ENCODE results near the gene CFAP43.

The CFAP43 gene

GRCh38 chr10:104231784-104232612 is at the start of gene CFAP43:
CFAP43 (minus strand) TSS chr10:104232364; CDS start chr10:104232246, 118 bp downstream.
- peaks cover 9% of the 10 kb centered on the region for H3K4me1 Mint-ChIP-seq
- H3K36me3 Mint-ChIP-seq: peaks cover 4% of the 10 kb centered on the region
- H3K27ac Mint-ChIP-seq: peak within 1 kb of the TSS; percentile 98
- DNase-seq (ENCODE audit: low spot score in 2 of 2) (peak; percentile 99), ATAC-seq (ENCODE audit: low read depth) (peak; percentile 99)
- peak within 1 kb of the TSS; percentile 96 for H3K4me3 Mint-ChIP-seq
- peaks cover 19% of the 10 kb centered on the region for H3K27me3 Mint-ChIP-seq
- peaks cover 7% of the 10 kb centered on the region for H3K9me3 Mint-ChIP-seq

- no peak for DNase-seq (ENCODE audit: low spot score in 2 of 2)
- H3K36me3 Mint-ChIP-seq: no peaks in the 10 kb centered on the region
- peaks cover 6% of the 10 kb centered on the region for H3K27me3 Mint-ChIP-seq
- H3K4me1 Mint-ChIP-seq: no peaks in the 10 kb centered on the region
- no peak overlapping the region for H3K4me3 Mint-ChIP-seq
- no peak for ATAC-seq (ENCODE audit: low read depth)
- H3K9me3 Mint-ChIP-seq: no peaks in the 10 kb centered on the region
- no peak overlapping the region for H3K27ac Mint-ChIP-seq
Observed at GRCh38 chr10:104281694-104282093, 49.5 kb upstream of the CFAP43 start.

DNA sequence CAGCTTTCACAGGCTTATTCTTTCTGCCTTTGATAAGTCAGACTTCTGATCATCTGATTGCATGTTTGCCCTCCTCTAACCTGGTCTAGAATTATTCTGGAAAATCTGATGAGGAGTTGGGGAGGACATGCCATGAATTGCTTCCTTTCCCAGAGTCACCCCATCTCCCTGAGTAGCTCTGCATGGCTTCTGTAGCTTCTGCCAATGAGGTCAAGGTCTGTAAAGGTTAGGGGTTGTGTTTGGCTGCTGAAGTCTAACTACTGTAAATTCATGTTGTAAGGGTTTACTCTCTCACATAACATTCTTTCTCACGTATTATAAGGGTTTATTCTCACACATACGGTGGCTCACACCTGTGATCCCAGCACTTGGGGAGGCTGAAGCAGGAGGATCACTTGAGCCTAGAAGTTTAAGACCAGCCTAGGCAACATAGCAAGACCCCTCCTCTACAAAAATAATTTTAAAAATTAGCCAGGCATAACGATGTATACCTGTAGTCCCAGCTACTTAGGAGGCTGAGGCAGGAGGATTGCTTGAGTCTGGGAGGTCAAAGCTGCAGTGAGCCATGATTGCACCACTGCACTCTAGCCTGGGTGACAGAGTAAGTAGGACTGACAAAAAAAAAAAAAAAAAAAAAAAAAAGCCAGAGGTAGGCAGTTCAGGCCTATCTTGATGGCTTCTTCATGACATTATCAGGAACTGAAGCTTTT is 47.5 kb upstream of the CFAP43 start:
- Mint-ChIP-seq H3K27ac (no peak overlapping the region), H3K9me3 (no peaks in the 10 kb centered on the region), H3K4me1 (no peaks in the 10 kb centered on the region), H3K36me3 (no peaks in the 10 kb centered on the region), H3K4me3 (no peak overlapping the region), H3K27me3 (peaks cover 8% of the 10 kb centered on the region)
- ATAC-seq (ENCODE audit: low read depth) (no peak), DNase-seq (ENCODE audit: low spot score in 2 of 2) (no peak)

- Mint-ChIP-seq H3K4me3 (no peak overlapping the region), H3K27me3 (peaks cover 8% of the 10 kb centered on the region), H3K9me3 (no peaks in the 10 kb centered on the region), H3K27ac (no peak overlapping the region), H3K36me3 (no peaks in the 10 kb centered on the region), H3K4me1 (no peaks in the 10 kb centered on the region)
- DNase-seq (ENCODE audit: low spot score in 2 of 2) (no peak), ATAC-seq (ENCODE audit: low read depth) (no peak)
Observed at GRCh38 chr10:104277785-104278184, 45.6 kb upstream of the CFAP43 start.

GRCh38 chr10:104276192-104276591 is 44.0 kb upstream of the CFAP43 start:
- H3K27me3 Mint-ChIP-seq: peaks cover 6% of the 10 kb centered on the region
- no peaks in the 10 kb centered on the region for H3K36me3 Mint-ChIP-seq
- DNase-seq (ENCODE audit: low spot score in 2 of 2) (no peak), ATAC-seq (ENCODE audit: low read depth) (no peak)
- no peaks in the 10 kb centered on the region for H3K4me1 Mint-ChIP-seq
- H3K27ac Mint-ChIP-seq: no peak overlapping the region
- no peaks in the 10 kb centered on the region for H3K9me3 Mint-ChIP-seq
- H3K4me3 Mint-ChIP-seq: no peak overlapping the region

- ATAC-seq (ENCODE audit: low read depth): peak; percentile 89
- Mint-ChIP-seq H3K9me3 (no peaks in the 10 kb centered on the region), H3K4me3 (no peak overlapping the region), H3K27ac (no peak overlapping the region), H3K4me1 (no peaks in the 10 kb centered on the region), H3K27me3 (peaks cover 6% of the 10 kb centered on the region), H3K36me3 (no peaks in the 10 kb centered on the region)
- DNase-seq (ENCODE audit: low spot score in 2 of 2): peak; percentile 31 to 46
Observed at GRCh38 chr10:104274762-104275721, 42.9 kb upstream of the CFAP43 start.

GRCh38 chr10:104273899-104274575 is 41.9 kb upstream of the CFAP43 start:
- H3K27me3 Mint-ChIP-seq: peaks cover 6% of the 10 kb centered on the region
- ATAC-seq (ENCODE audit: low read depth) (no peak), DNase-seq (ENCODE audit: low spot score in 2 of 2) (no peak)
- H3K27ac Mint-ChIP-seq: no peak overlapping the region
- no peaks in the 10 kb centered on the region for H3K36me3 Mint-ChIP-seq
- H3K4me1 Mint-ChIP-seq: no peaks in the 10 kb centered on the region
- H3K4me3 Mint-ChIP-seq: no peak overlapping the region
- no peaks in the 10 kb centered on the region for H3K9me3 Mint-ChIP-seq

GRCh38 chr10:104273286-104273685 is 41.1 kb upstream of the CFAP43 start:
- ATAC-seq (ENCODE audit: low read depth) (no peak), DNase-seq (ENCODE audit: low spot score in 2 of 2) (no peak)
- peaks cover under 1% of the 10 kb centered on the region for H3K4me1 Mint-ChIP-seq
- H3K27ac Mint-ChIP-seq: no peak overlapping the region
- peaks cover 6% of the 10 kb centered on the region for H3K27me3 Mint-ChIP-seq
- no peak overlapping the region for H3K4me3 Mint-ChIP-seq
- no peaks in the 10 kb centered on the region for H3K9me3 Mint-ChIP-seq
- H3K36me3 Mint-ChIP-seq: no peaks in the 10 kb centered on the region

GRCh38 chr10:104268713-104269645 is 36.8 kb upstream of the CFAP43 start, which contains the start of gene GSTO2:
GSTO2 (plus strand) TSS chr10:104269184; CDS start chr10:104274916, 5,732 bp downstream.
- ATAC-seq (ENCODE audit: low read depth) (peak; percentile 90), DNase-seq (ENCODE audit: low spot score in 2 of 2) (peak; percentile 90 to 96)
- peaks cover 12% of the 10 kb centered on the region for H3K36me3 Mint-ChIP-seq
- no peaks in the 10 kb centered on the region for H3K9me3 Mint-ChIP-seq
- H3K27me3 Mint-ChIP-seq: no peaks in the 10 kb centered on the region
- H3K27ac Mint-ChIP-seq: peak within 1 kb of the TSS; percentile 98
- H3K4me1 Mint-ChIP-seq: peaks cover 22% of the 10 kb centered on the region
- peak within 1 kb of the TSS; percentile 88 for H3K4me3 Mint-ChIP-seq

DNA sequence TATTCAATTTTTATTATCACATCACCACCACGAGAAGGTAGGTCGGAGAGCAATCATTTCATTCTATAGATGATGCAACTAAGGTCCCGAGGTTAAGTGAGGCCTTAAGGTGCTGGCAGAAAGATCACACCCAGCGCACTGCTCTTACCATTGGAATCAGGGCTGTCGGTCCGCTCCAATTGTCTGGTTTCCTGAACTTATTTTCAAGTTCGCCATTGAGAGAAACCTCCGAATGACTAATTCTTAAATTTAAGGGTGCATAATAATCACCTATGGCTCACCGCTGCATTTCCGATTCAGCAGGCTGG is 36.2 kb upstream of the CFAP43 start:
- Mint-ChIP-seq H3K4me1 (peaks cover 22% of the 10 kb centered on the region), H3K4me3 (peak overlapping the region; percentile 88), H3K36me3 (peaks cover 12% of the 10 kb centered on the region), H3K27ac (peak overlapping the region; percentile 98), H3K9me3 (no peaks in the 10 kb centered on the region), H3K27me3 (no peaks in the 10 kb centered on the region)
- DNase-seq (ENCODE audit: low spot score in 2 of 2) (no peak), ATAC-seq (ENCODE audit: low read depth) (peak; percentile 0)

DNA sequence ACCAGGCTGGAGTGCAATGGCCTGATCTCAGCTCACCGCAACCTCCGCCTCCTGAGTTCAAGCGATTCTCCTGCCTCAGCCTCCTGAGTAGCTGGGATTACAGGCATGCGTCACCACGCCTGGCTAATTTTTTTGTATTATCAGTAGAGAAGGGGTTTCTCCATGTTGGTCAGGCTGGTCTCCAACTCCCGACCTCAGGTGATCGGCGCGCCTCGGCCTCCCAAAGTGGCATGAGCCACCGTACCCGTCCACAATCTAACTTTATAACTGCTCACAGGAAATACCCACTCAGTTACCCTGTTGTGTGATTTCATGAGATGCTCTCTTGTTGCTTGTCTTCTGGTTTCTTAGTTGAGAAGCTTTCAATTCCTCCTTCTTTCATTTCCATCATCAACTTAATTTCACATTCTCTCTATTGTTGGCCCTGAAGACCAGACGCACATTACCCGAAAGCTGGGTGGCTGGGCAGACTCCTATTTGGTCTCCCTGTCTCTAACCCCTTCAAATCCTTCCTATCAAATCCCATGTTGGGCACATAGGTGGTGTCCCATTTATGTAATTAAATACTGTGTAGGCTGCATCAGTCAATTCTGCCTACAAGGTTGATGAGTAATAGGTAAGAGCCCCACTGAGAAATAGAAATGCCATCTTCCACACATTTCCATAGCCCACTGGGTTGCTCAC is 35.7 kb upstream of the CFAP43 start:
- Mint-ChIP-seq H3K4me1 (peaks cover 22% of the 10 kb centered on the region), H3K9me3 (no peaks in the 10 kb centered on the region), H3K27me3 (no peaks in the 10 kb centered on the region), H3K4me3 (peak overlapping the region; percentile 88), H3K27ac (peak overlapping the region; percentile 98), H3K36me3 (peaks cover 12% of the 10 kb centered on the region)
- ATAC-seq (ENCODE audit: low read depth) (no peak), DNase-seq (ENCODE audit: low spot score in 2 of 2) (no peak)

- H3K9me3 Mint-ChIP-seq: no peaks in the 10 kb centered on the region
- H3K27ac Mint-ChIP-seq: peak overlapping the region; percentile 3
- no peak overlapping the region for H3K4me3 Mint-ChIP-seq
- peaks cover 31% of the 10 kb centered on the region for H3K4me1 Mint-ChIP-seq
- ATAC-seq (ENCODE audit: low read depth) (no peak), DNase-seq (ENCODE audit: low spot score in 2 of 2) (no peak)
- peaks cover 21% of the 10 kb centered on the region for H3K36me3 Mint-ChIP-seq
- no peaks in the 10 kb centered on the region for H3K27me3 Mint-ChIP-seq
Observed at GRCh38 chr10:104264783-104265182, 32.6 kb upstream of the CFAP43 start.
